Vagina (tissue), 2 donors: ENCODE results near the gene TRMT112. TPM values are rescaled to one million over a fixed set of nuclear protein-coding genes. Genes with fewer than 3 reads are reported as not detected.

ENCODE experiments used
- DNase-seq, 2 donors: peaks; one replicate each; pipeline ENCODE4 v3.0.0-alpha.2; 2017; ENCODE audit errors: extremely low spot score in 2 of 2
- H3K27ac ChIP-seq: fragments of 200-600 bp; sonication (generic); one replicate; pipeline ENCODE4 v1.5.1; 2019
- H3K27me3 ChIP-seq: fragments of 200-600 bp; sonication (generic); one replicate; pipeline ENCODE4 v1.5.1; 2019
- H3K36me3 ChIP-seq, 2 donors: fragments of 200-600 bp; sonication (generic); one replicate each; pipeline ENCODE4 v1.5.1; 2017 to 2019
- H3K4me1 ChIP-seq: fragments of 200-600 bp; sonication (generic); one replicate; pipeline ENCODE4 v1.5.1; 2019
- H3K4me3 ChIP-seq, 2 donors: fragments of 200-600 bp; sonication (generic); 1 replicate in 1 of 2; 2 replicates in 1 of 2; pipeline ENCODE4 v1.5.1; 2016 to 2019
- H3K9me3 ChIP-seq: fragments of 200-600 bp; sonication (generic); one replicate; pipeline ENCODE4 v1.5.1; 2019
- POLR2A ChIP-seq, 2 donors: fragments of 450-650 bp; IDR thresholded peaks; one replicate each; pipeline ENCODE4 v1.6.1; 2017; ENCODE audit warnings: antibody characterized with exemption in 2 of 2, mild to moderate bottlenecking in 2 of 2, moderate library complexity in 2 of 2
- POLR2AphosphoS5 ChIP-seq, 2 donors: sonication (generic); formaldehyde crosslinking; IDR thresholded peaks; one replicate each; pipeline ENCODE4 v1.9.0; 2017; ENCODE audit warnings: antibody characterized with exemption in 2 of 2, mild to moderate bottlenecking in 2 of 2, low read depth in 1 of 2; ENCODE audit not compliant: insufficient read depth in 1 of 2
- intact Hi-C: fragments of 100-400 bp; cut with DNase I; formaldehyde crosslinking; loops from one replicate; pipeline ENCODE4 v1.15.1; 2023
- total RNA-seq: library from RNA; depleted of rRNA; stranded (reverse); fragments of >200 nt; gene quantifications from one replicate; pipeline ENCODE4 v1.2.3, GENCODE V29; 2016
- TF ChIP-seq, protein P1 (sequence below), 3 experiments: fragments of 450-650 bp in 2 of 3; fragments of 200-600 bp in 1 of 3; sonication (generic) in 1 of 3; IDR thresholded peaks; one replicate each; pipeline ENCODE4 v1.5.1; 2017 to 2019; ENCODE audit warnings: antibody characterized with exemption in 3 of 3, mild to moderate bottlenecking in 2 of 3, moderate library complexity in 2 of 3

Gene TRMT112
- total RNA-seq, 1 donor from 2014 or later, result 195 TPM

DNA sequence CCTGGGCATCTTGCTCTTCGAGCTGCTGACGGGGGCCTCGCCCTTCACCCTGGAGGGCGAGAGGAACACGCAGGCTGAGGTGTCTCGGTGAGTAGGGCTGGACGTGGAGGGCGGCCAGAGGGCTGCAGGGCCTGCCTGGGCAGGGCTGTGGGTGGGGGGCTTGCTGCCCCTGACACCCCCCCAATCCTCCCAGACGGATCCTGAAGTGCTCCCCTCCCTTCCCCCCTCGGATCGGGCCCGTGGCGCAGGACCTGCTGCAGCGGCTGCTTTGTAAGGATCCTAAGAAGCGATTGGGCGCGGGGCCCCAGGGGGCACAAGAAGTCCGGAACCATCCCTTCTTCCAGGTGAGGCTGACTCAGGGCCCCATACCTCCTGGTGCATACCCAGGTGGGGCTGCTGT lies 44.3 kb upstream of the TRMT112 start:
- TF ChIP-seq, protein P1, sequence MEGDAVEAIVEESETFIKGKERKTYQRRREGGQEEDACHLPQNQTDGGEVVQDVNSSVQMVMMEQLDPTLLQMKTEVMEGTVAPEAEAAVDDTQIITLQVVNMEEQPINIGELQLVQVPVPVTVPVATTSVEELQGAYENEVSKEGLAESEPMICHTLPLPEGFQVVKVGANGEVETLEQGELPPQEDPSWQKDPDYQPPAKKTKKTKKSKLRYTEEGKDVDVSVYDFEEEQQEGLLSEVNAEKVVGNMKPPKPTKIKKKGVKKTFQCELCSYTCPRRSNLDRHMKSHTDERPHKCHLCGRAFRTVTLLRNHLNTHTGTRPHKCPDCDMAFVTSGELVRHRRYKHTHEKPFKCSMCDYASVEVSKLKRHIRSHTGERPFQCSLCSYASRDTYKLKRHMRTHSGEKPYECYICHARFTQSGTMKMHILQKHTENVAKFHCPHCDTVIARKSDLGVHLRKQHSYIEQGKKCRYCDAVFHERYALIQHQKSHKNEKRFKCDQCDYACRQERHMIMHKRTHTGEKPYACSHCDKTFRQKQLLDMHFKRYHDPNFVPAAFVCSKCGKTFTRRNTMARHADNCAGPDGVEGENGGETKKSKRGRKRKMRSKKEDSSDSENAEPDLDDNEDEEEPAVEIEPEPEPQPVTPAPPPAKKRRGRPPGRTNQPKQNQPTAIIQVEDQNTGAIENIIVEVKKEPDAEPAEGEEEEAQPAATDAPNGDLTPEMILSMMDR (IDR thresholded peaks at IDR 0.05), result no peak
- H3K9me3 ChIP-seq, result no peaks in the 10 kb centered on the region
- no peak overlapping the region for H3K27ac ChIP-seq
- no peak overlapping the region for H3K4me3 ChIP-seq
- no peaks in the 10 kb centered on the region for H3K27me3 ChIP-seq
- H3K36me3 ChIP-seq, result peaks cover 0 to 55% of the 10 kb centered on the region in 2 donors
- DNase-seq, result no peak
- peaks cover 31% of the 10 kb centered on the region for H3K4me1 ChIP-seq
- intact Hi-C loops, result no loop called here

DNA sequence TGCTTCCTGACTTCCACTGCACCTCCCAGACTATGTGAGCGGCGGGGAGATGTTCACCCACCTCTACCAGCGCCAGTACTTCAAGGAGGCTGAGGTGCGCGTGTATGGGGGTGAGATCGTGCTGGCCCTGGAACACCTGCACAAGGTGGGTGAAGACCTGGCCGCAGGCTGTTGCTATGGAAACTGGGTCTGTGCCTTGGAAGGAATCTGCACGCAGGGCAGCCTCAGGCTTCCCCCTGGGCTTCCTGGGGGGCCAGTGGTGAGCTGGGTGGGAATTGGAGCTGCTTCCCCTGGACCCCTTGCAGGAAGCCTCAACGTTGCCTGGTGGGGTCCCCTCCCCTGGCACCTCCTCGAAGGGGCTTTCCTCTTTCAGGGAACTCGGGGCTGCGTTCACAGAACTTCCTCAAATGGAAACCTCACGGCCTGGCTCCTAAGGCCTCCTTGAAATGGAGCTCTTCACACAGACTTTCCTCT lies 43.1 kb upstream of the TRMT112 start:
- H3K27me3 ChIP-seq, result no peaks in the 10 kb centered on the region
- no peak overlapping the region for H3K27ac ChIP-seq
- H3K4me1 ChIP-seq, result peaks cover 32% of the 10 kb centered on the region
- no peak for DNase-seq
- peaks cover 0 to 43% of the 10 kb centered on the region in 2 donors for H3K36me3 ChIP-seq
- TF ChIP-seq, protein P1 (IDR thresholded peaks at IDR 0.05), result no peak
- TF ChIP-seq POLR2A (IDR thresholded peaks at IDR 0.05) (no peak), POLR2AphosphoS5 (IDR thresholded peaks at IDR 0.05; ENCODE audit: insufficient read depth in 1 of 2, low read depth in 1 of 2) (no peak)
- intact Hi-C loops, result no loop called here
- H3K9me3 ChIP-seq, result no peaks in the 10 kb centered on the region
- no peak overlapping the region for H3K4me3 ChIP-seq

DNA sequence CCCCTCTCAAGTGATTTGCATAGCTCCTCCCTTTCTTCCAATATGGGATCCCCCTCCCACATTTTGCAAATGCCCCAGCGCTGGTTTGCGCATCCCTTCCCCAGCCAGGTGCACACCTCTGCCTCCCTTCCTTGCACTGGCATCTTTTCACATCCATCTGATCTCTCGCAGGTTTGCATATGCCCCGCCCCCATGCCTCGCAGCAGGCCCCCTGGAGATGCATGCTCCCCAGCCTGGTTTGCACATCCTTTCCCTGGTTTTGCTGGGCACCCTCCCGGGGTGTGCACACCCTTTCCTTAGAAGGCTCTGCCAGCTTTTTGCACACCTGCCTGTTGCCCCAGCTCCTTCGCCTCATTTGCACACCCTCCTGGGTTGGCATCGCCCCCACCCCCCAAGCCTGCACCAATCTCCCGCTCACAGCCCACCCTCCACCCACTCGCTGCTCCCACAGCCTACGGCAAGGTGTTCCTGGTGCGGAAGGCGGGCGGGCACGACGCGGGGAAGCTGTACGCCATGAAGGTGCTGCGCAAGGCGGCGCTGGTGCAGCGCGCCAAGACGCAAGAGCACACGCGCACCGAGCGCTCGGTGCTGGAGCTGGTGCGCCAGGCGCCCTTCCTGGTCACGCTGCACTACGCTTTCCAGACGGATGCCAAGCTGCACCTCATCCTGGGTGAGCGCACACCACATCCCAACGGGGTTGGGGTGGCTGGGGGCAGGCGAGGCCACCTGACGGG lies 42.5 kb upstream of the TRMT112 start:
- TF ChIP-seq POLR2A (IDR thresholded peaks at IDR 0.05) (no peak), POLR2AphosphoS5 (IDR thresholded peaks at IDR 0.05; ENCODE audit: insufficient read depth in 1 of 2, low read depth in 1 of 2) (no peak)
- TF ChIP-seq, protein P1 (IDR thresholded peaks at IDR 0.05), result no peak
- H3K27ac ChIP-seq, result peak overlapping the region; percentile 91
- H3K36me3 ChIP-seq, result peaks cover 0 to 37% of the 10 kb centered on the region in 2 donors
- H3K4me1 ChIP-seq, result peaks cover 39% of the 10 kb centered on the region
- peak overlapping the region; percentile 70 to 94 for H3K4me3 ChIP-seq
- intact Hi-C loops, result no loop called here
- DNase-seq, result no peak
- no peaks in the 10 kb centered on the region for H3K9me3 ChIP-seq
- no peaks in the 10 kb centered on the region for H3K27me3 ChIP-seq

DNA sequence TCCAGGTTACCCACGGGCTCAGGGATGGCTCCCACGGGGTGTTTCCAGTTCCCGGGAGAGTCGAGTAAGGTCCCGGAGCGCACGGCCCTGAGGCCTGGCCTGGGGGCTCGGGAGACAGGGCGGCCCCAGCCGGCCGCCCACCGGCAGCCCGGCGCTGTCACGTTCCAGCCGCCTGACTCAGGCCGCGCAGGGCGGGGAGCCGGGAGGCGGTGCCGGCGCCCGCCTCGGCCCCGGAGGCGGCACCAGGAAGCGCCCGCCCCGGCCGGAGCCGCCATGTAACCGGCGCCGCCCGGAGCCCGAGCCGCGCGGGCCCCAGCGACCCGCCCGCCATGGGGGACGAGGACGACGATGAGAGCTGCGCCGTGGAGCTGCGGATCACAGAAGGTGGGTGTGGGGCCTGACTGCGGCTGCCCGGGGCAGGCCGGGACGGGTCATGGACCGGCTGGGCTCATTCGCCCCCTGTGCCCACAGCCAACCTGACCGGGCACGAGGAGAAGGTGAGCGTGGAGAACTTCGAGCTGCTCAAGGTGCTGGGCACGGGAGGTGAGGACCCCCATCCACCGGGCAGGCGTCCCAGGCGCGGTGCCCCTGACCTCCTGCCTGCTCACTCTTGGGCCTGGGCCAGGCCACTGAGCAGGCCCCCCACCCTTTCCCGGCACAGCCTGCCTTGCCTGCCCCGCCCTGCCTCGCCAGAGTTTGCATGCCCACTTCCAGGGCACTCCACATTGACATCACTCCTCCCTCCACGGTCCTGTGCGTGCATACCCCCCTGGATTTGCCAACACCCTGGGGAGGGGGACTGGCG lies 41.8 kb upstream of the TRMT112 start, which contains the start of gene RPS6KA4:
TSS of gene RPS6KA4 (plus strand) at position 256 of the 805 bp plus-strand sequence. CDS start at position 330, 74 bp downstream.
- peaks cover 0 to 33% of the 10 kb centered on the region in 2 donors for H3K36me3 ChIP-seq
- H3K4me1 ChIP-seq, result peaks cover 42% of the 10 kb centered on the region
- no peaks in the 10 kb centered on the region for H3K9me3 ChIP-seq
- no peak for DNase-seq
- TF ChIP-seq POLR2A (IDR thresholded peaks at IDR 0.05) (peak in 1 of 2 donors; percentile 12), POLR2AphosphoS5 (IDR thresholded peaks at IDR 0.05; ENCODE audit: insufficient read depth in 1 of 2, low read depth in 1 of 2) (peak in 1 of 2 donors; percentile 64)
- TF ChIP-seq, protein P1 (IDR thresholded peaks at IDR 0.05), result no peak
- H3K27me3 ChIP-seq, result no peaks in the 10 kb centered on the region
- H3K4me3 ChIP-seq, result peak within 1 kb of the TSS; percentile 70 to 94
- intact Hi-C loops, result no loop called here
- H3K27ac ChIP-seq, result peak within 1 kb of the TSS; percentile 91
